NCI-H226 (cell line): ENCODE results near the gene UBR4.

Source experiments
- DNase-seq: peaks from one replicate; pipeline ENCODE4 v3.0.0-alpha.2; 2015

Gene UBR4

GRCh38 chr1:19070197-19070651 is 139.8 kb downstream of the UBR4 start:
- no peak for DNase-seq

DNA sequence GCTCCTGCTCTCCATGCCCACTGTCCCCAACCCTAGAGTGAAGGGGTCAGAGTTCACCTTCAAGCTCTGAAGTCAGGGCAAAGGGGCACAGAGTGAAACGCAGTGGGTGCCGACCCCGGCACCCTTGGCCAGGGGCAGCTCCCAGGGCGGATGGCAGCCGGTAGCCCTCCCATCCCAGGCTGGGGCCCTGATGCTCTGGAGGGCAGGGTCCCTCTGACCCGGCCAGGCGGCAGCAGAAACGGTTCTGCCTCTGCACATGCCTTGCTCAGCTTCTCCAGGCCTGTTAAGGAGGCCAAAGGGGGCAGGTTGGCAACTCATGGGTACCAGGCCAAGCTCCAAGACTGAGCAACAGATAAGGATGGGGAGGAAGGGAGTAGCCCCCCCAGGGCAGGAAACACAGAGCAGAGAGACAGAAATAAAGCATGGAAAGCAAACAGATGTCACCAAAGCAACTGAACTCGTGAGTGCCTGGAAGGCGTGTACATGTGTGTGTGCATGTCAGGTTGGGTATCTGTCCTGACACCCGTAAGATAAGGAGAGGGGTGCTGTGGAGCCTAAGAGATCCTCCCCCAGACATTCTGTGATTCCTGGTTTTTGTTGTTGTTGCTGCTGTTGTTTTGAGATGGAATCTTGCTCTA is 141.3 kb downstream of the UBR4 start:
- peak; percentile 41 for DNase-seq

- DNase-seq, result no peak
Measured at GRCh38 chr1:19067912-19068638, 142.0 kb downstream of the UBR4 start.

DNA sequence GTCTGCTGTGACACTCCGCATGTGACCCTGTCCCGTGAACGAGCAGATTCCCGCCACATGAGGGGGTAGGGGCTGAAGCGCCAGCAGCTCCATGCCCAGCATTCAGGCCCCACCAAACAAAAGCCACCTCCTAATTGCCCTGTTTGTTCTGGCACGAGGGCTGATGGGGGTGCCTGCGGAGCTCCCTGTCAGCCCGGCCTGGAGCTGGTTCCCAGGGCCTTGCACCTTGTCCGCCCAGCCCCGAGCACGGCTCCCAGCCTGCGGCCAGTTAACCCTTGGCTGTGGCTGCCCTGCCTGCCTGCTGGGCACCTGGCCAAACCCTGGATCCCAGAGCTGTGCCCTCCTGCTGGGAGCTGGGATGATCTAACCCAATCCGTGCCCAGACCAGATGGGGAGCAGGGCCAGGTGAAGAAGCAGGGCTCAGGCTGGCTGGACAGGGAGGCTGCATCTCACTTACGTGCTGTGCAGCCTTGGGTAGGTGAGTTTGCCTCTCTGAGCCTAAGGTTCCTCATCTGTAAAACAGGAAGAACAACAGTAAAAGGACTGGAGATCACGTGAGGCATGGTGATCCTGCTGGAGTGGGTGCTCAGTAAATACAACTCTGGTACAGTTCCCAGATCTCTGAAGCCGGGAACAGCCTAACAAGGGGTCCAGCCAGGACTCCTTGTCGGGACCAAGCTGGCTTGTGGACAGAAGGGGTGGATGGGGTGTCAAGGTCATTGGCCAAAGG is 142.7 kb downstream of the UBR4 start:
- DNase-seq, result no peak

GRCh38 chr1:19066874-19067181 is 143.2 kb downstream of the UBR4 start:
- no peak for DNase-seq

DNA sequence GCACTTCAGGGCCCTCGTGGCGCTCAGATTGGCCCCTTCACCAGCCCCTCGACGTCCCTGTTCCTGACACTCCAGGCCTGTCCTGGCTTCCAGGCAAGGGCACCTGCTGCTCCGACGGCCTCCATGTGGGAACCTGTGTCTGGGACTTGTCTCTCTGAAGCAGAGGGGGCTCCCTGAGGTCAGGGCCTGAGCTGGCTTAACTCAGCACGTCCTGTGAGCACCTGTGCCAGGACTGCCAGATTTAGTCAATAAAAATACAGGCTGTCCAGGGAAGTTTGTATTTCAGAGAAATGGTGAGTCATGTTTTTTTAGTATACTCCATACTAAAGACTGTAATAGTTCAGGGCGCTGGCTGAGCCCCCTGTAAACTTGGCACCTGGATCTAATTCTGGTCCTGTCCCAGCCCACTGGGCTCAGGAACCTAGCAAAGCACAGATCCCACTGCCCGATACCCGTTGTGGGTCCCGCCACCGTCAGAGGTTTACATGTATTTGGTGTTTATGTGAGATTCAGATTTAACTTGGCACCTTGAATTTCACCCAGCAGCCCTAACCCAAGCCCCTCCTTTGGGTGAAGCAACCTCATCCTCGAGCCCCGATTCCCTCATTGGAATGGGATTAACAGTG is 143.7 kb downstream of the UBR4 start:
- no peak for DNase-seq

GRCh38 chr1:19065526-19066247 is 144.4 kb downstream of the UBR4 start:
- no peak for DNase-seq

GRCh38 chr1:19064906-19065450 is 145.1 kb downstream of the UBR4 start:
- no peak for DNase-seq

DNA sequence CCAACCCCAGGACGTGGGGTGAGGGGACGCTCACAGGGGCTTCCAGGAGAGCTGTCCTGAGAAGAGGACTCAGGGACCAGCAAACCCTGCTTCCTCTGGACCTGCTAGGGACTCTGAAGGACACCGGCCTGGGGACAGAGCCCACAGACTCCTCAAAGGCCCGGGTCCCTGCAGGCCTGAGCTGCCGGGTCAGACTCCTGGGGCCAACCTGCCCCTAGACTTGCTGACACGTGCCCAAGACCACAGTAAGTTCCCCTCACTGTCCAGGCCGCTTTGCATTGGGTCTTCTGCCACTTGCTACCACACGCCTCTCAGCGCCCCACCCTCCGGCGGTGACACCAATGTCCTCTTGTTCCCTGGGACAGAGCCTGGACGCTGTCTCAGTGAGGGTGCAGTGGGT is 146.9 kb downstream of the UBR4 start:
- no peak for DNase-seq

- no peak for DNase-seq
Measured at GRCh38 chr1:19062258-19063029, 147.6 kb downstream of the UBR4 start.

GRCh38 chr1:19061798-19062197 is 148.3 kb downstream of the UBR4 start:
- DNase-seq, result no peak

- DNase-seq, result no peak
Measured at GRCh38 chr1:19061343-19061742, 148.7 kb downstream of the UBR4 start.

DNA sequence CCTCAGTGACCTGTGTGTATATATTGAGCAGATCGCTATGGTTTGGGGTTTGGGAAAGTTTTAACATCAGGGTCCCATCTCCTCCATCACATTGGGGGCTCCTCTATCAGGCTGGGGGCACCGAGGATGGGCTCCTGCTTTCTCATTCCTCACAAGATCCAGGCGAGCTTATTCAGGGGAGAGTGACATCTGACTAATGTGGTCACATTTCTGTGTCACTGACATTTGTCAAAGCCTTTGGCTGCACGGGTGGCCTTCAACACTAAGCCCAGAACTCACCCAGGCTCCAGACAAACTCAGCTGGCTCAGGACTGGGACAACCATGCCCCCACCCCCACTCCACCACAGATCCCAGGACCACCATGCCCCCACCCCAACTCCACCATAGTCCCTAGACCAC is 150.3 kb downstream of the UBR4 start:
- no peak for DNase-seq

GRCh38 chr1:19058476-19058797 is 151.6 kb downstream of the UBR4 start:
- no peak for DNase-seq

GRCh38 chr1:19057784-19058475 is 152.1 kb downstream of the UBR4 start:
- no peak for DNase-seq

DNA sequence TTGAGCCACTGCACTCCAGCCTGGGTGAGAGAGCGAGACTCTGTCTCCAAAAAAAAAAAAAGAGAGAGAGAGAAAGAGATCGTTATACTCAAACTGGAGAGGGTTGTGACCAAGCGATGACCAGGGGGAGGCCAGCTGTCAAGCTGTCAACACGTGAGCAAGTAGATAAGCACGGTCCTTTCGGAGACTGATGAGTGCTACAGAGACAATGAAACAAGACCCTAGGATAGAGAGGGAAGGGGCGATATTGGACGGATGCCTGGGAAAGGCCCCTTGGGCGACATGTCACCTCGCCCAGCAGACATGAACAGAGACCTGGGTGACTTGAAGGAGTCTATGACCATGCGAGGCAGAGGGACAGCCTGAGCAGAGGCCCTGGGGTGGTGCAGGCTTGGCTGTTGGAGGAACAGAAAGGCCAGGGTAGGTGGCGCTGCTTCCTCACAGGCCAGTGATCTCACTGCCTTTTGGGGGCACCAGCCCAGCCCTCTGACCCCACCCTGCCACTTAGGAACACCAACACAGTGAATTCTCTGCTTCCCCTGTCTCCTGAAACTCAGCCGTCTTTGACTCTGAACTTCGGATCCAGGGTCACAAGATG is 152.8 kb downstream of the UBR4 start:
- no peak for DNase-seq

GRCh38 chr1:19055701-19056100 is 154.4 kb downstream of the UBR4 start:
- no peak for DNase-seq

- DNase-seq, result no peak
Measured at GRCh38 chr1:19055001-19055400, 155.1 kb downstream of the UBR4 start.

GRCh38 chr1:19054216-19054615 is 155.8 kb downstream of the UBR4 start:
- peak; percentile 33 for DNase-seq

GRCh38 chr1:19053486-19053885 is 156.6 kb downstream of the UBR4 start:
- no peak for DNase-seq

DNA sequence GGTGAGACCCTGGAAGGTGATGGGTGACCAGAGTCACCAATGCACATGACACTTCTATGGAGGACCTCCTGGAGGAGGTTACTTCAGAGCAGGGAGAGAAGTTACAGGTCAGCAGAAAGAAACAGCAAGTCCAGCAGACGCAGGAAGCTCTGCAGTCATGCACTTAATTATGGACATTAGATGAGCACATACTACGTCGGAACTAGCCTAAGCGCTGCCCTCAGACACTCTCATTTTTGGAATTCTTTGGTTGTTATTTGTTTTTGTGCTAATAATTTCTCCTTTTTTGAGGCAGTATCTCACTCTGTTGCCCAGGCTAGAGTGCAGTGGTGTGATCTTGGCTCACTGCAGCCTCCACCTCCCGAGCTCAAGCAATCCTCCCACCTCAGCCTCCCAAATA is 160.3 kb downstream of the UBR4 start:
- DNase-seq, result no peak
